ENCODE data around the gene ILF3. TPM values are rescaled to one million over a fixed set of nuclear protein-coding genes. Genes with fewer than 3 reads are reported as not detected.

The ILF3 gene
- total and polyA plus RNA-seq, 10 of the 15 experiments (the other 5 are each of a cell fraction or from before 2014, with no cell fraction given): 28.1 to 383 (median 176) TPM

DNA sequence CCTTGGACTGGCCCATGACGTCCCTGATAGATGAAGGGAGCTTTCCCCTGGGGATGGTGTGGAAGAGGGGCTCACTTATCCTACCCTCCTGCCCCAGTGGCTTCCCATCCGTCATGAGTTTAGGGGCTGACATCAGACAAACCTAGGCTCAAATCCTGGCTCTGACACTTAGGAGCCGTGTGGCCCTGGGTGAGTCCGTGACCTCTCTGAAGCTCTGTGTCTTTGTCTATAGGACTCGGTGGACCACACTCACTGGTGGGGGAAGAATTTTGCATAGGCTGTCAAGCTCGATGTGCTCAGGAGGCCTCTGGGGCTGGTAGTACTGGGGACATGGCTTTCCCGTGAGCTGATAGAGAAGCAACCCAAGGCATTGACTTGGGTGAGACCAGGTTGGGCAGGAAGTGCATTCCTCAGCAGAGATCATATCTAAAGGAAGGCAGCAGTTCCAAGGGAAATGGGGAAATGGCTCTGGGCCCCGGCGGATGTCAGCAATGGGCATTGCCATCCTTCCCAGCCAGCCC, 49.6 kb upstream of the ILF3 start (continued):
- TF ChIP-seq IRF3 (IDR thresholded peaks at IDR 0.05) (no peak), EZH2 (IDR thresholded peaks at IDR 0.05; ENCODE audit: borderline replicate concordance, control insufficient read depth, low read depth, low read length) (no peak), POU2F2 (IDR thresholded peaks at IDR 0.05; ENCODE audit: borderline replicate concordance, low read depth, low read length) (peak; percentile 74; the same call in 2 of the 3 replicates), ZBTB40 (IDR thresholded peaks at IDR 0.05; ENCODE audit: borderline replicate concordance) (no peak), MTA3 (IDR thresholded peaks at IDR 0.05; ENCODE audit: borderline replicate concordance, low read length) (0 out of 2 replicates have a peak, but pooled peaks have one; percentile 27), NR2F1 (conservative IDR thresholded peaks at IDR 0.05) (peak; percentile 75), GATAD2B (conservative IDR thresholded peaks at IDR 0.05; ENCODE audit: low read depth) (0 out of 2 replicates have a peak, but pooled peaks have one; percentile 33), HCFC1 (IDR thresholded peaks at IDR 0.05; ENCODE audit: low read length) (no peak), ZZZ3 (IDR thresholded peaks at IDR 0.05; ENCODE audit: control insufficient read depth, insufficient read length, low read depth) (no peak)
- TF ChIP-seq, protein P1, sequence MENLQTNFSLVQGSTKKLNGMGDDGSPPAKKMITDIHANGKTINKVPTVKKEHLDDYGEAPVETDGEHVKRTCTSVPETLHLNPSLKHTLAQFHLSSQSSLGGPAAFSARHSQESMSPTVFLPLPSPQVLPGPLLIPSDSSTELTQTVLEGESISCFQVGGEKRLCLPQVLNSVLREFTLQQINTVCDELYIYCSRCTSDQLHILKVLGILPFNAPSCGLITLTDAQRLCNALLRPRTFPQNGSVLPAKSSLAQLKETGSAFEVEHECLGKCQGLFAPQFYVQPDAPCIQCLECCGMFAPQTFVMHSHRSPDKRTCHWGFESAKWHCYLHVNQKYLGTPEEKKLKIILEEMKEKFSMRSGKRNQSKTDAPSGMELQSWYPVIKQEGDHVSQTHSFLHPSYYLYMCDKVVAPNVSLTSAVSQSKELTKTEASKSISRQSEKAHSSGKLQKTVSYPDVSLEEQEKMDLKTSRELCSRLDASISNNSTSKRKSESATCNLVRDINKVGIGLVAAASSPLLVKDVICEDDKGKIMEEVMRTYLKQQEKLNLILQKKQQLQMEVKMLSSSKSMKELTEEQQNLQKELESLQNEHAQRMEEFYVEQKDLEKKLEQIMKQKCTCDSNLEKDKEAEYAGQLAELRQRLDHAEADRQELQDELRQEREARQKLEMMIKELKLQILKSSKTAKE (IDR thresholded peaks at IDR 0.05; ENCODE audit: low read depth, poor library complexity, severe bottlenecking): peak; percentile 14
- TF ChIP-seq, protein P2, sequence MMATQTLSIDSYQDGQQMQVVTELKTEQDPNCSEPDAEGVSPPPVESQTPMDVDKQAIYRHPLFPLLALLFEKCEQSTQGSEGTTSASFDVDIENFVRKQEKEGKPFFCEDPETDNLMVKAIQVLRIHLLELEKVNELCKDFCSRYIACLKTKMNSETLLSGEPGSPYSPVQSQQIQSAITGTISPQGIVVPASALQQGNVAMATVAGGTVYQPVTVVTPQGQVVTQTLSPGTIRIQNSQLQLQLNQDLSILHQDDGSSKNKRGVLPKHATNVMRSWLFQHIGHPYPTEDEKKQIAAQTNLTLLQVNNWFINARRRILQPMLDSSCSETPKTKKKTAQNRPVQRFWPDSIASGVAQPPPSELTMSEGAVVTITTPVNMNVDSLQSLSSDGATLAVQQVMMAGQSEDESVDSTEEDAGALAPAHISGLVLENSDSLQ (IDR thresholded peaks at IDR 0.05): peak; percentile 42; the same call in 1 of the 2 replicates
